Suprapubic skin (tissue), 3 donors: ENCODE data around the gene DPYSL5.

Source experiments
- CTCF ChIP-seq, 2 donors: fragments of 200-600 bp in 1 of 2; fragments of 450-650 bp in 1 of 2; sonication (generic) in 1 of 2; IDR thresholded peaks; one replicate each; pipeline ENCODE4 v1.5.1; 2016 to 2019; ENCODE audit warnings: antibody characterized with exemption in 2 of 2, mild to moderate bottlenecking in 1 of 2, moderate library complexity in 1 of 2
- EP300 ChIP-seq: sonication (generic); formaldehyde crosslinking; IDR thresholded peaks from one replicate; pipeline ENCODE4 v1.6.1; 2017; ENCODE audit warnings: antibody characterized with exemption

- TF ChIP-seq CTCF (IDR thresholded peaks at IDR 0.05), result no peak
- TF ChIP-seq EP300, result no peak
These were observed 46.2 kb downstream of the DPYSL5 start for GRCh38 chr2:26894136-26894535.
